HG03097 (cell line): Measurements from ENCODE around the gene FRAS1.
"Not testable (repeated sequence)": the region's sequence is repeated elsewhere in the genome, so short reads cannot be mapped to it uniquely, and the experiment has no call there.

Source experiments
- ATAC-seq: cut with Tn5 transposase; IDR thresholded peaks from one replicate; pipeline ENCODE4 v1.9.1; 2021; ENCODE audit not compliant: unreplicated experiment, low FRiP score

The FRAS1 gene

DNA sequence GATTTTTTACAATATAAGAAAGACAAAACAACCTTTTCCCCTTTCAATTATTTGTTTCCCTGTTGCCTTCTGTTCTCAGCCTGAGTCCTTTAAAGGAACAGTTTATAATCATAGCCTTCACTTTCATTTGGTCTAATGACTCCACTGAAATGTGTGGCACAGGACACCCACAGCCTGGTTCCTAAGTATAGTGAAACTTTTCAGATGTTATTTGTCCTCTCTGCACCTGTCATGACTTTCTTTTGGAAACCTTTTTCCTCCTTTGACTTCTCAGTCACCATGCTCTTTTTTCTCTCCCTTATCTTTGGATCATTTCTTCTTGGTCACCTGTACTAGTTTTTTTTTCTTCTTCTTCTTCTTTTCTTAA, 256.6 kb downstream of the FRAS1 start:
- ATAC-seq, result no peak

- no peak for ATAC-seq
Observed at GRCh38 chr4:78318126-78318525, 261.0 kb downstream of the FRAS1 start.

DNA sequence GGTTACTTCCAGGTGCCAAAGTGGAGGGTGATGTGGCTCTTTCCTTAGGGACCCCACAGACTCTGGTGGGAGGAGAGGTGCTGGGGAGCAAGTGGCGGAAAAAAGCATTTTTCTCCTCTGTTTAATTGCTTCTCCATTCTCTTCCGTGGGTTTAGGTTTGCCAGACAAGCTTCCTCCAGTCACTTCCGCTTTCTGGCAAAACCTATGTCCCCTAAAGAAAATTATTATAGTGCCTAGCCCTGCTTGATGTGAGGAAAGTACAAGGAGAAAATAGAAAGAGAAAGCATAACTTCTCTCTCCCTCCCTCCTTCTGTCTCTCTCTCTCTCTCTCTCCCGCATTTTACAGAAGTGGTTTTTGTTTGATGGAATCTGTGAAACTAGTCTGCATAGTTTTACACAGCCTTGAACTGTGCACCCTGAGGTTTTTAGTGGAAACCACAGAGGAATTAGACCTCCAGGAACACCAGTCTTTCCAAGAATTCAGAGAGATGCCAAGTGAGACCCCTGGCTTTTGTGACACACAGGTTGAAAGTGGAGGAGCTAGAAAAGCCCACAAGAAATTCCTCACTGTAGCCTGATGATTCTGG, 263.3 kb downstream of the FRAS1 start:
- ATAC-seq, result no peak

- no peak for ATAC-seq
Observed at GRCh38 chr4:78322032-78322431, 264.9 kb downstream of the FRAS1 start.

GRCh38 chr4:78323439-78323838, 266.3 kb downstream of the FRAS1 start:
- no peak for ATAC-seq

- ATAC-seq, result no peak
Observed at GRCh38 chr4:78324625-78325024, 267.5 kb downstream of the FRAS1 start.

DNA sequence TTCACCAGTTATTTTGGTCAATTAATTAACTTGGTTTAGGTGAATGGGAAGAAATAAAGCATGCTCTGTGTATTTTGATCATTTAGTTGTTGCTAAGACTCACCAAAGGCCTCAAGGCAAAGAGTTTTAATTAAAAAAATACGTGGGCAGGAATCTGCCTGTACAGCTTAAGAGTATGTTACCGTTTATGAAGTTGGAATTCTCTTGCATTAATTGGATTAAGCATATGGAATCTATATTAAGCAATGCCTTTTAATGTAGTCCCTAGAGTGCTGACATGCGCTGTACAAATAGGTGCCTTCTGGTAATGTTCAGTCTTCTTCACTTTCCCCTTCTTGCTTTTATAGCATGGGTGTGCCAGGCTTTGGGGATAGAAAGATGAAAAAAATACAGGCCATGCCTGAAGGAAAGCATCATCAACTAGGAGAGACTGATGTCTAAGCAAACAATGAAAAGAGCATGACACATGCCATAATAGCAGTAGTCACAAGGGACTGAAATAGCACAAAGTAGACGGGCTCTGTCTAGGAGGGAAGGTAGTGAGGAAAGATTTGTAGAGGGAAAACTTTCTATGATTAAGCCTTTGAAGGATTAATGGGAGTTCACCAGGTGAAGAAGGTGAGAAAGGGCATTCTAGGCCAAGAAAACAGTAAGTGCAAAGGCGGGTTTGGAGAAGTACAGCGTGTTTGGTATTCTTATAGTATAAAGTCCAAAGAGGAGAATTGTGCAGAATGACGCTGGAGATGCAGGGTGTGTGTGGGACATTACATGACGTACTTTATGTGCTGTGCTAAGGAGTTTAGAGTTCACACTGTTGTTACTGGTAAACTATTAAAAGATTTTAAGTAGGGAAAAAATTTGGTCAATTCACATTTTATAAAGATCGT, 268.4 kb downstream of the FRAS1 start:
- ATAC-seq, result no peak

GRCh38 chr4:78328591-78328990, 271.5 kb downstream of the FRAS1 start:
- ATAC-seq, result not testable (repeated sequence)

DNA sequence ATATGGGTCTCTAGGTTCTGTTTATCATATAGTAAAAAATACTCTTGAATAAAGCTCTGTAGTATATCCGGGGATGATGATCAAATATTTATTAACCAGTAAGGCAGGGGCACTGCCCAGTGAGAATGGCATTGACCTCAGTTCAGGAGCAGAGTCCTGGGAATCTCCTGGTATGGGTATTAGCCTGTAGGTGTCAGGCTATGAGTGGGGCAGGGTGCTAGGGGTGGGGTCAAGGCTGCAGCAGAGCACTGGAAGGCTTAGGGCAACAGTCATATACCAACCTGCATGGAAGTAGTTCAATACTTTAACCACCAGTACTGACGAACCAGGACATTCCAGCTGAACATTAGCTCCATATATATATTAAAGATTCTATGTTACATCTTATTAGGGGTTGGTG, 274.1 kb downstream of the FRAS1 start:
- no peak for ATAC-seq

DNA sequence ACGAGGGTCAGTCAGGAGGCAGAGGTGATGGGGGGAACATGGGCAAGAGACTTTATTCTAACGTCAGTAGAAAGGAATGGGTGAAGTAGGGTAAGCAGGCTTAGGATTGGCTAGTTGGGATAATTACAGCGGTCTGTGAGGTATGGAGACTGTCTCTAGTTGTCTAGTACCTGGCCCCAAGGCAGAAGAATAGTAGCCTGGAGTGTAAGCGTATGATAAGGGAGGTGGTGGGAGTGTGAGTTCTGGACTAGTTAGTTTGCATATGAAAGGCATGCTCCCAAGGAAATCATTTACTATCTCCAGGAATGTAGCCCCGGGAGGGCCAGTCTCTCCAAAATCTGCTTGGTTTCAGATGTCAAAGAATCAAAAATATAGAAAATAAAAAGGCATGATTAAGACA, 274.8 kb downstream of the FRAS1 start:
- no peak for ATAC-seq

DNA sequence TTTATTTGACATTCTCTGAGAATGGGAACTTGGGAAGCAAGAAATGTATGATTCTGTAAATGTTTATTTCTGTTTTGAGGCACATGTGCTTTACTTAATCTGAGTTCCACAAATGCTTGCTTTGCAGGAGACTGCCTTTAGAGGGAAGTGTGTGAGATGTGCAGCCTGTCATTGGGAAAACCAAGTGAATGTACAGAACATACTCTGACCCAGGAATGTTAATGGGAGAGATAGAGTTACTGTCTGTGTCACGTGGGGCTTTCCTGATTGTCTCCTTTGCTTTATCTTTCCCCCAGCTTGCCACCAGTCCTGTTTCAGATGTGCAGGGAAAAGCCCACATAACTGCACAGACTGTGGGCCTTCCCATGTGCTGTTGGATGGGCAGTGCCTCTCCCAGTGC, 275.9 kb downstream of the FRAS1 start:
- ATAC-seq, result no peak

DNA sequence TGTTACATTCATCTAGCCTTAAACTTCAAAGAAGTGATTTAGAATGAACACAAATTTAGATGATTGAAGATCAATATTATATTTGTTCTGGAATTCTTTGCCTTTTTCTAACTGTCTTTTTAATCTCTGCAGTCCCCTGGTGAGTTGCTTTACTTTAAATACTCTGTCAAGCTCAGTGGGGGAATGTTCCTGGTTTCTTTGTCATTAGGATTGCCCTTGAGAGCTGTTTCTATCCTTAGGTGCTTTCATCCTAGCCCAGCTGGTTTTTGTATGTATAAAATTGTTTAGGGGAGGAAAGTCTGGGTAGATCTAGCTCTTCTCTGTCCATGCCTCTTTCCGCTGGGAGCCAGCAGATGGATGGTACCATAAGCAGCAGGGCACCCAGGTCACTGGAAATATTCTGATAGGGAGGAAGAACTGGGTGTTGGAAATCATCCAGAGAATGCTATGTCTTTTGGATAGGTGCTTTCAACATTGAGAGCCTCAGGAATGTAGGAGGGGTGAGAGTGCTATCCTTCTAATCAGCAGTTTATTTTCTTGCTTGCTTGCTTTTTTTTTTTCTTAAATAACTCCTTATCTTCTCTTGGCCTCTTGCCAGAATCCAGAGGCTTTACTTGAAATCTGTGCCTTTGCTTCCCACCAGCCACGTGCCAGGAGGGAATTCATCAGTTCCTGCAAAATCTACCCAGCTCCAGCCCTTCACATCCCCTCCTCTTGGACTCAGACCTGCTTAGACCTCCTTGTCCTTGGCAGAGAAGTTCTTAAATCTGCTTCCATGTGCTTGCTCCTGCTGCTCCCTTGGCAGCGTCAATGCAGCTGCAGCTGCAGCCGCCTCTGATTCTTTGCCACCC, 279.2 kb downstream of the FRAS1 start:
- no peak for ATAC-seq

- ATAC-seq, result no peak
Observed at GRCh38 chr4:78337244-78338020, 280.3 kb downstream of the FRAS1 start.

DNA sequence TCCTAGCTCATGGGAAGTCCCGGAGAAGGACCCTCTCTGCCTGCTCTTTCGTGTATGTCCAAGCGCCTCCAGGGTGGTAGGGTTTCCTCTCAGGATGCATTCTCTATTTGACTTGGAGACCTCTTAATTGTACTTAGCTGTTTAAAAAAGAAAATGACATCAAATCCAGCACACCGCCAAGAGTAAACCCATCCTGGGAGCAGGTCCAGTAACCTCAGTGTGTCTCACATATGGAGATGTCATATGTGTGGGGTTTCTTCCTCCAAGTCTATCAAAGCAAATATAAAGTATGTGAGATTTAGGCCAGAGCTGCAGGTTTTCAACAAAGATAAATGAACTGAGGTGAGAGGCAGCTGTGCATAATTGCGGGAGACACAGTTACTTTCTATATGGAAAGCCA, 285.0 kb downstream of the FRAS1 start:
- ATAC-seq, result no peak

DNA sequence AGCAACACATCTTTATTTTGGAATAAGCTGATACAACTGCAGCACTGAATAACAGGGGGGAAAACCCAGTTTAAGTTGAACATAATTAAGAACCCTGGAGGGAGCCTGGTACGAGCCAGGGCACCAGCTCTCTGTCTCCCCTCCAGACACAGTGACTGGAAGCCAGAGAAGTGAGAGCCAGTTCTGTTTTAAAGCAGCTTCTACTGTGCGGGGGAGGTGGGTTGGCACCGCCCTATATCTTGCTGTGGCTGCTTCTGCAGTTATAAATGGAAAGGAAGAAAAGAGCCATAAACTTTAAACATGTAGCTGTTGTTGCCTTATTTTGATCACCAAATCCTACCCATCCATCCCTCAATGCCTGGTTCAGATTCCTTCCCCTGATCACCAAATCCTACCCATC, 286.6 kb downstream of the FRAS1 start:
- no peak for ATAC-seq

DNA sequence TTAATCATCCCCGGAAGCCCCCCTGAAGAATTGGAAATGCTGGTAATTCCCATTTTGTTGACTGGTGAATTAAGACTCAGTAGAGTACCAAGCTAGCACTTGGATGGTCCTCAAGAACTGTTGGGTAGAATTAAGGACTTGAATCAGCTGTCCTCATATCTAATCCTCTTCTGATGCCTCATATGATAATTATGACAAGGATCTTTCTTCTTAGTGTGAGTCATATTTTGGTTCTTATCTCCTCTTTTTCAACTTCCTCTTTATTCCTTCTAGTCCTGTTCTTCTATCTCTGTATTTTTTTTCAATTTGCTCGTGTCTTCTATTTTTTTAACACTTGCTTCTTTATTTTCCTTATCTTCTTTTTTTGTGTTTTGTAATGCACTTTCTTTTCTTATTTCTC, 288.1 kb downstream of the FRAS1 start:
- ATAC-seq, result no peak

- no peak for ATAC-seq
Observed at GRCh38 chr4:78346222-78346621, 289.1 kb downstream of the FRAS1 start.

DNA sequence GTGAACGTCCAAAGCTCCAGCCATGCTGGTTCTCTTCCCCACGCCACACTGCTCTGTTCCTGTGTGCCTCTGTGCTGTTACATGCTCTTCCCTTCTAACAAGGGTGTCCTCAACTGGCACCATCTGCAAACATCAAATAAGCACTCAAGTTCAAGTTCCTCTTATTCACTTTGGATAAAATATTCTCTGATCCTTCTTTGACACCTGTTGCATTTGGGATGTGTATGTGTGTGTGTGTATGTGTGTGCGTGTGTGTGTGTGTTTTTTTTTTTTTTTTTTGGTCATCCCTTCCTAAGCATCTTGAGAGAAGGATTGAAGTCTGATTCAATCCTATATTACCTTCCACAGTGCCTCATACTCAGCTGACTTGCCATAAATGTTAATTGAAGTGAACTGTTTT, 290.4 kb downstream of the FRAS1 start:
- ATAC-seq, result no peak

DNA sequence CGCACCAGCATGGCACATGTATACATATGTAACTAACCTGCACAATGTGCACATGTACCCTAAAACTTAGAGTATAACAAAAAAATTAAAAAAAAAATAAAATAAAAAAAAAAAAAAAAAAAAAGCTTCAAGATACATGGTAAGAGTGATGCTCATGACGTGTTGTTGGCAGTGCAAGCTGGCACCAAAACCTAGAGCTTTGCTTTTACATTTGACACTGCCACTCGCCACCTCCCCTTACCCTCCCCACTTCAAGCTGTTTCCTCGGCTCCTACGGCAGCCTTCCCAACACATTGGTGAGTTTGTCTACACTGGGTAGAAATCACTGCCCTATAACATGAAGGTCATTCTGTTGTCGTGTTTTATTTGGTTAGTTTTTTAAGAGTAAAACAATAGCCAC, 296.8 kb downstream of the FRAS1 start:
- no peak for ATAC-seq

DNA sequence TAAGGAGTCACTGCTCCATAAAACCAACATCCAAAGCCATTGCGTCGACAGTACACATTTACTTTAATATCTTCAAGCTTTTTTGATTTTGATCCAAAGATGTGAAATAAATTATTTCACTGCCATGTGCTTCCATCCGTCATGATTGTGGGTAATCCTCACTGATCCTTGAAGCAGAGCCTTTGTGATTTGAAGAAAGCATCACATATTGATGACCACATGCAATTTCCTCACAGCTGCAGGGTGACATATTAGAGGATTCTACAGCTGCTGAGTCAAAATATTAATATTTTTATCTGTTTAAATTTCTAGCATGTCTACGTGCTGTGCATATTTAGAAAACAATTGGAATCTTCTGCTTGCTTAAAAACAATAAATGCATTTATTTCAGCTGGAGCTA, 297.7 kb downstream of the FRAS1 start:
- no peak for ATAC-seq

DNA sequence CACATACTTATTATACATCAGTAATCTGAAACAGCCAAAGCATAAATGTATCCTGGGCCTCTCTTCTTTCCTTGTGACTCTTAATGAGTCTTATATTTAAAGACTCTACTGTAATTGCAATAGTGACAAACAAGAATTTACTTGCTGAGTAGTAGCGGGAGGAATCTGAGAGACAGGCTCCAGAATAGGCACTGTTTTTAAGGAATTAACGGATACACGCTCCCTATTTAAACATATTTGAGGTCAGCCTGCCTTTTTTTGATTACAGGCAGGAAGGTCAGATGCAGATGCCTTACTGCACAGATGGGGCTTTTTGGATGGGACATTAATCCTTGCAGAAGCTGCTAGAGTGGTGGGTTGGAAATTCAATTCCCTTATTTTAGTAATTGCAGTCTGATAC, 298.2 kb downstream of the FRAS1 start:
- ATAC-seq, result no peak
